IMR-90 (cell line): ENCODE results near the gene CELSR1. TPM values are rescaled to one million over a fixed set of nuclear protein-coding genes. Genes with fewer than 3 reads are reported as not detected.
"Not testable (repeated sequence)": the region's sequence is repeated elsewhere in the genome, so short reads cannot be mapped to it uniquely, and the experiment has no call there.

Experiments used
- ATAC-seq: fragments of 200-7000 bp; cut with Tn5 transposase; 2 replicates; pipeline ENCODE4 v1.9.1; 2020; ENCODE audit warnings: low read depth, mild to moderate bottlenecking, moderate library complexity
- BruUV-seq: library from RNA; stranded (reverse); fragments of 400-500 nt; replicated peaks from 2 replicates; lab custom pipeline; 2021; lab: Mats Ljungman, UMichigan
- CTCF ChIA-PET: fragments of 300-600 bp; formaldehyde crosslinking; extraction: SDS; loops from one replicate; lab custom pipeline; 2021; ENCODE audit warnings: antibody characterized with exemption; lab: Yijun Ruan, JAX
- POLR2A ChIA-PET: fragments of 300-600 bp; sonication (Branson Sonifier 250); formaldehyde crosslinking; loops from one replicate; lab custom pipeline; 2022; ENCODE audit warnings: antibody characterized with exemption; ENCODE audit not compliant: unreplicated experiment; lab: Charles Lee
- DNase-seq: peaks from one replicate; pipeline ENCODE4 v3.0.0; 2013
- H2AFZ ChIP-seq: replicated peaks from 2 replicates; pipeline ENCODE3; 2013; ENCODE audit warnings: low read length, mild to moderate bottlenecking; ENCODE audit not compliant: poor library complexity
- H2AK5ac ChIP-seq: 2 replicates; pipeline ENCODE4 v1.6.1; 2013; ENCODE audit warnings: low read depth, low read length, inconsistent platforms
- H2AK9ac ChIP-seq: replicated peaks from 2 replicates; pipeline ENCODE3; 2013; ENCODE audit warnings: mild to moderate bottlenecking, low read depth, low read length, moderate library complexity; ENCODE audit not compliant: poor library complexity
- H2BK120ac ChIP-seq: 2 replicates; pipeline ENCODE4 v1.6.1; 2013; ENCODE audit warnings: low read depth, low read length, inconsistent platforms
- H2BK15ac ChIP-seq: 3 replicates; pipeline ENCODE4 v1.6.1; 2013; ENCODE audit warnings: low read depth, low read length, inconsistent platforms
- H2BK20ac ChIP-seq: 2 replicates; pipeline ENCODE4 v1.6.1; 2013; ENCODE audit warnings: low read depth, mild to moderate bottlenecking, inconsistent platforms, low read length, moderate library complexity
- H2BK5ac ChIP-seq: 2 replicates; pipeline ENCODE4 v1.6.1; 2013; ENCODE audit warnings: mild to moderate bottlenecking, low read depth, low read length, inconsistent platforms; ENCODE audit not compliant: poor library complexity, severe bottlenecking
- H3K14ac ChIP-seq: replicated peaks from 2 replicates; pipeline ENCODE4 v1.6.1; 2013; ENCODE audit warnings: low read depth, low read length, inconsistent platforms
- H3K18ac ChIP-seq: 2 replicates; pipeline ENCODE4 v1.6.1; 2013; ENCODE audit warnings: low read depth, low read length, control low read depth
- H3K23ac ChIP-seq: 2 replicates; pipeline ENCODE4 v1.6.1; 2013; ENCODE audit warnings: low read depth, low read length, inconsistent platforms
- H3K27ac ChIP-seq: 2 replicates; pipeline ENCODE4 v1.5.1; 2013; ENCODE audit warnings: mild to moderate bottlenecking, control low read depth, low read length; ENCODE audit not compliant: insufficient read depth
- H3K27me3 ChIP-seq: 2 replicates; pipeline ENCODE4 v1.6.1; 2013; ENCODE audit warnings: low read length; ENCODE audit not compliant: control insufficient read depth, insufficient read depth
- H3K36me3 ChIP-seq: 2 replicates; pipeline ENCODE4 v1.6.1; 2013; ENCODE audit warnings: low read length, mixed read lengths; ENCODE audit not compliant: control insufficient read depth, insufficient read depth
- H3K4ac ChIP-seq: 2 replicates; pipeline ENCODE4 v1.6.1; 2013; ENCODE audit warnings: low read depth, low read length, inconsistent platforms
- H3K4me1 ChIP-seq: 2 replicates; pipeline ENCODE4 v1.6.1; 2013; ENCODE audit warnings: low read length, mixed read lengths; ENCODE audit not compliant: control insufficient read depth, insufficient read depth
- H3K4me2 ChIP-seq: 2 replicates; pipeline ENCODE4 v1.6.1; 2013; ENCODE audit warnings: low read depth, mild to moderate bottlenecking, control low read depth, low read length, moderate library complexity
- H3K4me3 ChIP-seq: 2 replicates; pipeline ENCODE4 v1.5.1; 2013; ENCODE audit warnings: low read depth, mild to moderate bottlenecking, control low read depth, low read length, moderate library complexity; ENCODE audit not compliant: insufficient read depth
- H3K56ac ChIP-seq: 2 replicates; pipeline ENCODE4 v1.6.1; 2013; ENCODE audit warnings: low read length, inconsistent platforms; ENCODE audit not compliant: insufficient read depth; ENCODE audit errors: extremely low read depth
- H3K79me1 ChIP-seq, 2 experiments: 2 replicates each; pipeline ENCODE4 v1.6.1; 2013; ENCODE audit warnings: low read length in 2 of 2, inconsistent platforms in 1 of 2, low read depth in 1 of 2
- H3K9ac ChIP-seq: 2 replicates; pipeline ENCODE4 v1.6.1; 2013; ENCODE audit warnings: low read depth, low read length, control low read depth
- H3K9me1 ChIP-seq: 2 replicates; pipeline ENCODE4 v1.6.1; 2013; ENCODE audit warnings: low read length, inconsistent platforms; ENCODE audit not compliant: insufficient read depth
- H3K9me3 ChIP-seq: 2 replicates; pipeline ENCODE4 v1.6.1; 2013; ENCODE audit warnings: low read length; ENCODE audit not compliant: control insufficient read depth, insufficient read depth
- H4K20me1 ChIP-seq: 2 replicates; pipeline ENCODE4 v1.6.1; 2013; ENCODE audit warnings: low read length, inconsistent platforms; ENCODE audit not compliant: insufficient read depth
- H4K5ac ChIP-seq: 2 replicates; pipeline ENCODE4 v1.6.1; 2013; ENCODE audit warnings: mild to moderate bottlenecking, low read depth, low read length, control low read depth
- H4K8ac ChIP-seq, 2 experiments: 2 replicates each; pipeline ENCODE4 v1.6.1; 2013; ENCODE audit warnings: low read depth in 2 of 2, low read length in 2 of 2, control low read depth in 1 of 2, inconsistent platforms in 1 of 2
- H4K91ac ChIP-seq: 2 replicates; pipeline ENCODE4 v1.6.1; 2013; ENCODE audit warnings: low read depth, low read length, inconsistent platforms; ENCODE audit not compliant: insufficient read depth
- FOS ChIP-seq: fragments of 150-350 bp; IDR thresholded peaks from 2 replicates; pipeline ENCODE4 v1.6.1; 2016; ENCODE audit warnings: low read depth, low read length
- MXI1 ChIP-seq: IDR thresholded peaks from 2 replicates; pipeline ENCODE4 v1.6.1; 2012; ENCODE audit warnings: low read depth, mild to moderate bottlenecking, low read length, moderate library complexity, borderline replicate concordance
- SMC3 ChIP-seq: fragments of 150-350 bp; IDR thresholded peaks from 2 replicates; pipeline ENCODE4 v1.6.1; 2016; ENCODE audit warnings: low read depth, mild to moderate bottlenecking, antibody characterized with exemption, low read length, moderate library complexity
- WGBS, 2 experiments: methylation state at CpG; one replicate each; pipeline versions ENCODE4 v1.1.5 to v1.1.7; 2013; ENCODE audit warnings: missing lambda C conversion rate in 2 of 2; ENCODE audit not compliant: insufficient read length in 1 of 2; ENCODE audit errors: extremely low coverage in 2 of 2; 5-methylcytosine and 5-hydroxymethylcytosine counted together
- dilution Hi-C: fragments of 300-500 bp; cut with HindIII; formaldehyde crosslinking; loops from one replicate; pipeline ENCODE4 v1.14.3; 2018; ENCODE audit warnings: low sequenced_read_pairs; ENCODE audit not compliant: unreplicated experiment
- in situ Hi-C: fragments of 300-500 bp; cut with MboI; formaldehyde crosslinking; loops from 3 replicates; pipeline ENCODE4 v1.14.3; 2019; ENCODE audit warnings: low sequenced_read_pairs, inconsistent platforms, mixed read lengths
- intact Hi-C: fragments of 100-400 bp; cut with micrococcal nuclease; formaldehyde crosslinking; loops from 2 replicates; pipeline ENCODE4 v1.10.0; 2022
- polyA plus RNA-seq, 3 experiments: library from polyadenylated mRNA; depleted of rRNA; stranded (reverse); fragments of >200 nt; gene quantifications; 2 replicates each; pipeline ENCODE4 v1.2.3, GENCODE V29; 2012; ENCODE audit warnings: low replicate concordance in 1 of 3
- total RNA-seq: library from RNA; depleted of rRNA; stranded (reverse); fragments of >200 nt; gene quantifications from 2 replicates; pipeline ENCODE4 v1.2.3, GENCODE V29; 2012

Gene CELSR1
- total and polyA plus RNA-seq, 2 of the 4 experiments (the other 2 are of a cell fraction): 0.36 to 0.82 TPM

DNA sequence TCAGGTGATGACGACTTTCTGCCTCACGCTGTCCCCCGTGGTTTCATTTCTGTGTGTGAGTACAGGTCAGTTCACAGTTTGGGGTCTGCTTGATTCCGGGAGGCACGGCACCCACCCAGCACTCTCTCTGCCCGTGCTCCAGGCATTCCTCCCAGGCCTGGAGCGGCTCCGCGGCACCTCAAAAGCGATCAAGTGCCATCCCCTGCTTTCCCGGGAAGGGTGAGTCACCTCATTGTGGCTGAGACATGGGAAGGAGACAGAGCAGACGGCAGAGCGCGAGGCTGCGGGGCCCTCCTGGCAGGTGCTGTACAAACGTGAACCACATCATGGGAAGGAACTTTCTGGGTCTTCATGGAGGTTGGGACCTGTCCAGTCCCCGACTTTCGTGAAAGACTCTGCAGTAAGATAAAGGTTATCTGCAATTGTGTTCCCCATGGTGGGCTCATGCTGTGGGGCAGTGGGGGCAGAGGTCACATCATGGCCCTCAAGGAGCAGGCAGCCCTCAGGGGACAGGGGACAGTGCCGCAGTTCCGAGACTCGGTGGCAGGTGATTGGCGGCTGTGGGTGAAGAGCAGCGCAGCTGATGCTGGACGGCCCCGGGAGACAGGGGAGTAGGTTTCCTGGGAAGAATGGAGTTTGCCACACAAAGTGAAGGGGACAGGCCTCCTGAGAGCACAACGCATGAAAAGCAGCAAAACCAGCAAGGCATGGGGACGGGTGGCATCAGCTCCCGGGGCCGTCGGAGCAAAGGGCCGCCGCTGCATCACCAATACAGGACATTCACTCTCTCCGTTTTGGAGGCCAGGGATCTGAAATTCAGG, 65.3 kb downstream of the CELSR1 start:
- Histone ChIP-seq H2AK9ac (no peak overlapping the region), H2AK5ac (no peak overlapping the region), H3K56ac (no peak overlapping the region), H4K8ac (no peak overlapping the region), H3K9me1 (no peaks in the 10 kb centered on the region), H3K36me3 (no peaks in the 10 kb centered on the region), H3K4ac (no peak overlapping the region), H3K9me3 (no peaks in the 10 kb centered on the region), H3K4me1 (no peaks in the 10 kb centered on the region), H2AFZ (peak overlapping the region; percentile 21), H2BK15ac (no peak overlapping the region), H3K4me3 (no peak overlapping the region), H3K18ac (no peak overlapping the region), H3K9ac (no peak overlapping the region), H3K23ac (no peak overlapping the region), H3K27me3 (peaks cover 28% of the 10 kb centered on the region), H3K27ac (no peak overlapping the region), H2BK120ac (no peak overlapping the region), H3K79me1 (no peaks in the 10 kb centered on the region), H4K5ac (no peak overlapping the region), H3K4me2 (no peak overlapping the region), H2BK20ac (no peak overlapping the region), H4K91ac (no peak overlapping the region), H2BK5ac (no peak overlapping the region), H3K14ac (no peak overlapping the region), H4K20me1 (no peaks in the 10 kb centered on the region)
- dilution Hi-C loops: no loop called here
- ChIA-PET CTCF (no interaction called here), POLR2A (no interaction called here)
- ATAC-seq (no peak), DNase-seq (no peak)
- 66% methylated on average over 6 of the region's 33 CpGs; no CpG with 5 or more reads in 1 of the 2 experiments for WGBS, 2 experiments
- no peak for TF ChIP-seq SMC3
- no peak for TF ChIP-seq MXI1
- TF ChIP-seq FOS: no peak
- intact Hi-C loops: no loop called here
- in situ Hi-C loops: no loop called here
- no TSS peak for BruUV-seq

DNA sequence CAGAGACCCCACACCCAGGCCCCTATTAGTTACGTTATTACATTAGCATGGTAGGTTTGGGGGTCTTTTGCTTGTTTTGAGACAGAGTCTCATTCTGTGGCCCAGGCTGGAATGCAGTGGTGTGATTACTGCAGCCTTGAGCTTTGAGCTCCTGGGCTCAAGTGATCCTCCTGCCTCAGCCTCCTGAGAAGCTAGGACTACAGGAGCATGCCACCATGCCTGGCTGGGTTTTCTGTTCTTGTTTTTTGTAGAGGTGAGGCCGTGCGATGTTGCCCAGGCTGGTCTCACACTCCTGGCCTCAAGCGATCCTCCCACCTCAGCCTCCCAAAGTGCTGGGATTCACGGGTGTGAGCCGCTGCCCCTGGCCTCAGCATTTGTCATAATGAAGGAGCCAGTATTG, 66.1 kb downstream of the CELSR1 start:
- H2BK20ac ChIP-seq, H4K5ac ChIP-seq, H2BK5ac ChIP-seq, H2AK9ac ChIP-seq, H4K20me1 ChIP-seq, H4K91ac ChIP-seq, POLR2A ChIA-PET, H3K9me3 ChIP-seq, H2AFZ ChIP-seq, H3K4me3 ChIP-seq, H3K14ac ChIP-seq, CTCF ChIA-PET, H3K18ac ChIP-seq, intact Hi-C loops, H3K4me2 ChIP-seq, in situ Hi-C loops, H2BK120ac ChIP-seq, BruUV-seq, H3K9me1 ChIP-seq, H3K79me1 ChIP-seq, H3K23ac ChIP-seq, H3K56ac ChIP-seq, ATAC-seq, H3K36me3 ChIP-seq, H3K9ac ChIP-seq, H3K4ac ChIP-seq, dilution Hi-C loops, H2AK5ac ChIP-seq, H4K8ac ChIP-seq, H3K27ac ChIP-seq, DNase-seq, H2BK15ac ChIP-seq, H3K4me1 ChIP-seq: not testable (repeated sequence)
- WGBS, 2 experiments: no CpG with 5 or more reads among the region's 6 CpGs
- H3K27me3 ChIP-seq: peaks cover 23% of the 10 kb centered on the region
